ENCODE results near the gene FHL5.

The FHL5 gene

GRCh38 chr6:96562886-96563285, at the start of gene FHL5:
Gene FHL5, plus strand, starts transcription at chr6:96563128. Its CDS starts 40,486 bp downstream, at chr6:96603614.
- no peaks in the 10 kb centered on the region for H3K9me3 ChIP-seq
- no peak for TF ChIP-seq Cebpa-rat (IDR thresholded peaks at IDR 0.05)
- H3K4me1 ChIP-seq: peaks cover 10% of the 10 kb centered on the region; the same call in 1 of the 2 replicates
- no peak within 1 kb of the TSS for H3K27ac ChIP-seq
- no peak within 1 kb of the TSS for H3K4me3 ChIP-seq
- peak within 1 kb of the TSS; percentile 33 for H3K4me2 ChIP-seq
- no peaks in the 10 kb centered on the region for H3K36me3 ChIP-seq
- no peak within 1 kb of the TSS for H3K9ac ChIP-seq
- no peaks in the 10 kb centered on the region for H3K27me3 ChIP-seq
- H4K20me1 ChIP-seq: no peaks in the 10 kb centered on the region

GRCh38 chr6:96520171-96521115, 42.5 kb upstream of the FHL5 start:
- Histone ChIP-seq H3K27me3 (no peaks in the 10 kb centered on the region), H3K9ac (peak overlapping the region; percentile 92), H3K4me1 (peaks cover 22% of the 10 kb centered on the region), H3K4me2 (peak overlapping the region; percentile 76), H3K36me3 (peaks cover 2% of the 10 kb centered on the region; the same call in 1 of the 2 replicates), H3K9me3 (no peaks in the 10 kb centered on the region), H3K4me3 (peak overlapping the region; percentile 84), H4K20me1 (no peaks in the 10 kb centered on the region), H3K27ac (peak overlapping the region; percentile 95)
- TF ChIP-seq Cebpa-rat (IDR thresholded peaks at IDR 0.05): no peak

GRCh38 chr6:96521306-96521643, 41.7 kb upstream of the FHL5 start:
- H3K4me2 ChIP-seq: peak overlapping the region; percentile 76
- H3K4me3 ChIP-seq: peak overlapping the region; percentile 84
- H4K20me1 ChIP-seq: no peaks in the 10 kb centered on the region
- no peak for TF ChIP-seq Cebpa-rat (IDR thresholded peaks at IDR 0.05)
- H3K9ac ChIP-seq: peak overlapping the region; percentile 92
- H3K27ac ChIP-seq: peak overlapping the region; percentile 95
- H3K4me1 ChIP-seq: peaks cover 22% of the 10 kb centered on the region
- H3K9me3 ChIP-seq: no peaks in the 10 kb centered on the region
- peaks cover 10% of the 10 kb centered on the region for H3K36me3 ChIP-seq
- no peaks in the 10 kb centered on the region for H3K27me3 ChIP-seq

GRCh38 chr6:96521644-96522464, 41.1 kb upstream of the FHL5 start, which contains the start of gene UFL1:
Gene UFL1, plus strand, starts transcription at chr6:96521806. Its CDS starts 68 bp downstream, at chr6:96521874.
- no peaks in the 10 kb centered on the region for H3K27me3 ChIP-seq
- H3K36me3 ChIP-seq: peaks cover 14% of the 10 kb centered on the region

GRCh38 chr6:96522465-96523009, 40.4 kb upstream of the FHL5 start:
- H3K27me3 ChIP-seq: no peaks in the 10 kb centered on the region
- TF ChIP-seq Cebpa-rat (IDR thresholded peaks at IDR 0.05): no peak
- H4K20me1 ChIP-seq: no peaks in the 10 kb centered on the region
- H3K4me1 ChIP-seq: peaks cover 22% of the 10 kb centered on the region
- H3K36me3 ChIP-seq: peaks cover 15% of the 10 kb centered on the region
- H3K9me3 ChIP-seq: no peaks in the 10 kb centered on the region
- peak overlapping the region; percentile 76 for H3K4me2 ChIP-seq
- H3K9ac ChIP-seq: peak overlapping the region; percentile 92
- peak overlapping the region; percentile 84 for H3K4me3 ChIP-seq
- peak overlapping the region; percentile 95 for H3K27ac ChIP-seq

More at GRCh38 chr6:96521644-96522464, 41.1 kb upstream of the FHL5 start, which contains the start of gene UFL1:
- H3K4me1 ChIP-seq: peaks cover 22% of the 10 kb centered on the region
- H3K27ac ChIP-seq: peak within 1 kb of the TSS; percentile 95
- peak within 1 kb of the TSS; percentile 84 for H3K4me3 ChIP-seq
- peak within 1 kb of the TSS; percentile 92 for H3K9ac ChIP-seq
- peak within 1 kb of the TSS; percentile 76 for H3K4me2 ChIP-seq
- TF ChIP-seq Cebpa-rat (IDR thresholded peaks at IDR 0.05): no peak
- no peaks in the 10 kb centered on the region for H3K9me3 ChIP-seq
- no peaks in the 10 kb centered on the region for H4K20me1 ChIP-seq

GRCh38 chr6:96528193-96528592, 34.7 kb upstream of the FHL5 start:
- no peak overlapping the region for H3K4me3 ChIP-seq
- peaks cover 15% of the 10 kb centered on the region for H3K4me1 ChIP-seq
- H3K27ac ChIP-seq: no peak overlapping the region
- H3K36me3 ChIP-seq: peaks cover 65% of the 10 kb centered on the region
- H3K27me3 ChIP-seq: no peaks in the 10 kb centered on the region
- H4K20me1 ChIP-seq: no peaks in the 10 kb centered on the region
- H3K9ac ChIP-seq: no peak overlapping the region
- no peak overlapping the region for H3K4me2 ChIP-seq
- TF ChIP-seq Cebpa-rat (IDR thresholded peaks at IDR 0.05): no peak
- H3K9me3 ChIP-seq: peaks cover 10% of the 10 kb centered on the region; the same call in 1 of the 2 replicates

- H3K36me3 ChIP-seq: peaks cover 53% of the 10 kb centered on the region
- no peak overlapping the region for H3K9ac ChIP-seq
- H4K20me1 ChIP-seq: no peaks in the 10 kb centered on the region
- H3K4me2 ChIP-seq: peak overlapping the region; percentile 6
- H3K27ac ChIP-seq: no peak overlapping the region
- no peaks in the 10 kb centered on the region for H3K27me3 ChIP-seq
- TF ChIP-seq Cebpa-rat (IDR thresholded peaks at IDR 0.05): no peak
- no peak overlapping the region for H3K4me3 ChIP-seq
- H3K9me3 ChIP-seq: peaks cover 10% of the 10 kb centered on the region; the same call in 1 of the 2 replicates
- H3K4me1 ChIP-seq: peaks cover 8% of the 10 kb centered on the region
These were observed 30.5 kb upstream of the FHL5 start for GRCh38 chr6:96532399-96532798.

GRCh38 chr6:96537726-96538125, 25.2 kb upstream of the FHL5 start:
- no peak for TF ChIP-seq Cebpa-rat (IDR thresholded peaks at IDR 0.05)
- Histone ChIP-seq H3K9me3 (no peaks in the 10 kb centered on the region), H3K36me3 (peaks cover 32% of the 10 kb centered on the region), H3K9ac (no peak overlapping the region), H3K4me3 (no peak overlapping the region), H3K4me2 (no peak overlapping the region), H3K4me1 (no peaks in the 10 kb centered on the region), H4K20me1 (no peaks in the 10 kb centered on the region), H3K27ac (no peak overlapping the region), H3K27me3 (no peaks in the 10 kb centered on the region)

- no peak for TF ChIP-seq Cebpa-rat (IDR thresholded peaks at IDR 0.05)
- Histone ChIP-seq H3K4me1 (no peaks in the 10 kb centered on the region), H3K27me3 (no peaks in the 10 kb centered on the region), H4K20me1 (no peaks in the 10 kb centered on the region), H3K4me2 (no peak overlapping the region), H3K4me3 (no peak overlapping the region), H3K9me3 (peaks cover 4% of the 10 kb centered on the region; the same call in 1 of the 2 replicates), H3K27ac (no peak overlapping the region), H3K36me3 (peaks cover 55% of the 10 kb centered on the region), H3K9ac (no peak overlapping the region)
These were observed 20.2 kb upstream of the FHL5 start for GRCh38 chr6:96542702-96543101.
